ENCODE results near the gene RALB.

The RALB gene

GRCh38 chr2:120262761-120263428 is 10.2 kb downstream of the RALB start:
- no peak for DNase-seq (ENCODE audit: low read depth)

GRCh38 chr2:120265006-120265405 is 12.4 kb downstream of the RALB start:
- no peak for DNase-seq (ENCODE audit: low read depth)

- DNase-seq (ENCODE audit: low read depth): no peak
These were observed 14.7 kb downstream of the RALB start for GRCh38 chr2:120267348-120267747.

GRCh38 chr2:120269076-120269744 is 16.6 kb downstream of the RALB start:
- DNase-seq (ENCODE audit: low read depth): no peak

- no peak for DNase-seq (ENCODE audit: low read depth)
These were observed 17.2 kb downstream of the RALB start for GRCh38 chr2:120269816-120270215.

- DNase-seq (ENCODE audit: low read depth): no peak
These were observed 19.2 kb downstream of the RALB start for GRCh38 chr2:120271711-120272379.

- no peak for DNase-seq (ENCODE audit: low read depth)
These were observed 20.3 kb downstream of the RALB start for GRCh38 chr2:120272763-120273481.

- no peak for DNase-seq (ENCODE audit: low read depth)
These were observed 23.2 kb downstream of the RALB start for GRCh38 chr2:120275617-120276400.

- no peak for DNase-seq (ENCODE audit: low read depth)
These were observed 25.0 kb downstream of the RALB start for GRCh38 chr2:120277505-120278205.

- no peak for DNase-seq (ENCODE audit: low read depth)
These were observed 26.2 kb downstream of the RALB start for GRCh38 chr2:120278901-120279300.

GRCh38 chr2:120279708-120280107 is 27.1 kb downstream of the RALB start:
- DNase-seq (ENCODE audit: low read depth): no peak

GRCh38 chr2:120283649-120284048 is 31.0 kb downstream of the RALB start:
- DNase-seq (ENCODE audit: low read depth): no peak

GRCh38 chr2:120285056-120285455 is 32.4 kb downstream of the RALB start:
- DNase-seq (ENCODE audit: low read depth): no peak

GRCh38 chr2:120287183-120288015 is 34.7 kb downstream of the RALB start:
- no peak for DNase-seq (ENCODE audit: low read depth)

- DNase-seq (ENCODE audit: low read depth): no peak
These were observed 35.3 kb downstream of the RALB start for GRCh38 chr2:120288016-120288373.

GRCh38 chr2:120289221-120289906 is 36.7 kb downstream of the RALB start:
- DNase-seq (ENCODE audit: low read depth): no peak

- DNase-seq (ENCODE audit: low read depth): no peak
These were observed 38.1 kb downstream of the RALB start for GRCh38 chr2:120290737-120291136.

- DNase-seq (ENCODE audit: low read depth): no peak
These were observed 39.0 kb downstream of the RALB start for GRCh38 chr2:120291401-120292311.

Data from HS-27A (cell line).